ENCODE results near the gene MAMLD1.
"Not testable (repeated sequence)": the region's sequence is repeated elsewhere in the genome, so short reads cannot be mapped to it uniquely, and the experiment has no call there.

MAMLD1 gene

DNA sequence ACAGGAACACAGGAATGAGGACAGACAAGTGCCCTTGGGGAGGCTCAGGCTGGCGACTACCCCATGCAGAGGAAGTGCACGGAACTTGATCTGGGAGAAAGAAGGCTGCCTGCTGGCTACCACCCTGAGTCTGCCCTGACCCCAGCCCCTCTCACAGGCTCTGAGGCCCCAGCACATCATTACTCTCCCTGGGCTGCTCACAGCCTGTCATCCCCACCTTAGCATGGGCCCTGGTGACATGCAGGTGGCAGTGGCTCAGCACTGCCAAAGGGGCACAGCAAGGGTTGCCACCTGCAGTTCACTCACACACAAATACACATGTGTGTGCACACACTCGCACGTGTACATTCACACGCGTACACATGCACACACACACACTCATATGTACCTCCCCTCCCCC, 26.1 kb upstream of the MAMLD1 start:
- no peak for DNase-seq (ENCODE audit: low read depth in 1 of 2, low spot score in 1 of 2)
- TF ChIP-seq JUND (IDR thresholded peaks at IDR 0.05; ENCODE audit: low read depth) = no peak
- in situ Hi-C loops (cut with HindIII; ENCODE audit: low pct_unique_long_range_greater_than_20kb, low sequenced_read_pairs) = no loop called here

DNA sequence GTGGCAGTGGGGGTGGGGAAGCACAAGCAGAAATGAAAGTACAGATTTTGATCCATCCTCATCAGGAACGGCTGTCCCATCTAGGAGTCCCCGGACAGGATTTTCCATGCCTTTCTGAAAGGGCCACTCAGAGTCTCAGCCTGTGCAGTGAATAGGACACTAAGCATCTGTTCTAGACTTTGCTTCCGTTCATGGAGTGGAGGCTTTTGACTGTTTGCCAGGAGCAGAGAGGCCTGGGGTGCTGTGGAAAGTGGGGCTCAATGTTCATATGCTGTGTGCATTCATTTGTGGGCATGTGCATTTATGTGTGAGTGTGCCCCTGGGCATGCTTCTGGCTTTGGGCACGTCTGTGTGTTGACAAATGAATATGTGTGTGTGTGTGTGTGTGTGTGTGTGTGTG, 25.6 kb upstream of the MAMLD1 start:
- DNase-seq (ENCODE audit: low read depth in 1 of 2, low spot score in 1 of 2) = no peak
- TF ChIP-seq JUND (IDR thresholded peaks at IDR 0.05; ENCODE audit: low read depth) = no peak
- in situ Hi-C loops (cut with HindIII; ENCODE audit: low pct_unique_long_range_greater_than_20kb, low sequenced_read_pairs) = no loop called here

DNA sequence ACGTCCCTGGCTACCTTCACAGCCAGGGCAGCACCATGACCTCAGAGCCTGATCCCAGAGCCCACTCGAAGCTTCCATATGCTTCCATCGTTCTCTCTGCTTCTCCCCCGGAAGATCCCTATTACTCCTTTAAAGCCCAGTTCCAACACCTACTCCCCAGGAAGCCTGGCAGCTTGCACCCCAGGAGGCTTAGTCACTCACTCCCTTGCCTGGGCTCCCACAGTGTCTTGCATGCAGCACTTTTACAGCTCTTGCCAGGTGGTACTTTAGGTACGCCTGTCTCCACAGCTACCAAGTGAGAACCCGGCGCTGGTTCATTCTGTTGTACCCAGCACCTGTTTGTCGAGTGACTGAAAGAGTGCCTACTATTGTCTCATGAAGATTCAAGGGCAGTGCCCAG, 24.5 kb upstream of the MAMLD1 start:
- no peak for DNase-seq (ENCODE audit: low read depth in 1 of 2, low spot score in 1 of 2)
- TF ChIP-seq JUND (IDR thresholded peaks at IDR 0.05; ENCODE audit: low read depth) = no peak
- in situ Hi-C loops (cut with HindIII; ENCODE audit: low pct_unique_long_range_greater_than_20kb, low sequenced_read_pairs) = no loop called here

DNA sequence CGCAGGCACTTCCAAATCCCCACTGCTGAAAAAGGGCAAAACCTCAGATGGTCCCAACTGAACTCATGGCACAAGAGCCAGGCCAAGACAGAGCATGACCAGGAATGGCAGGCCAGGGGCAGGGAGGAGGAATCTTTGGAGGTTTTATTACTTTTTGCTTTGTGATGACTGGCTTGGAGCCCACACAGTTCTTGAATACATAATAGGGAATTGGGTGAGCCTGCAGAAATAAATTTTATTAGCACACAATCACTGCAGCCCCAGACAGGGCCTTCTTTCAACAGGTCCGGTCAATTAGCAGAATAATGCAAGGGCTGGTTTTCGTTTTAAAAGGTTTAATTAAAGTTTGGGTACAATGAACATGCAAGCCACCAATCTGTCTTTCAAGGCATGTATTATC, 23.4 kb upstream of the MAMLD1 start:
- in situ Hi-C loops (cut with HindIII; ENCODE audit: low pct_unique_long_range_greater_than_20kb, low sequenced_read_pairs) = no loop called here
- no peak for TF ChIP-seq JUND (IDR thresholded peaks at IDR 0.05; ENCODE audit: low read depth)
- DNase-seq (ENCODE audit: low read depth in 1 of 2, low spot score in 1 of 2) = no peak

DNA sequence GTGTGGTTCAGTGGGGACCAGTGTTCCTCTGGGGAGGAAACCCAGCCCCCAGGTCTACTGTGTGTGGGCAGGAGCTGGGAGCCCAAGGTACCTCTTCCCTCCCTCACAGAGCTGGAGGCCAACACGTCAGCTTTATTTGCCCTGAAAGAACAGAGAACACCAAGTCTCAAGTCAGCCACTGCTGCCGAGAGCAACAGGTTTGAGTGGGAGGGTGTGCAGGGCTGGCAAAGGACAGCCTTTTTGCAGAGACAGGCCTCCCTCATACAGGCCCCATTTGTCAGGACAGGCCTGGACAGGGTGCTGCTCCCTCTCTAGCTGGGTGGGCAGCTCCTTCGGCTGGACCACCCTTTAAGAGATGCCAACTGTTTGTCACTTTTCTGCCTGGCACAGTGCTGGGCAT, 22.8 kb upstream of the MAMLD1 start:
- in situ Hi-C loops (cut with HindIII; ENCODE audit: low pct_unique_long_range_greater_than_20kb, low sequenced_read_pairs); DNase-seq (ENCODE audit: low read depth in 1 of 2, low spot score in 1 of 2): not testable (repeated sequence)

DNA sequence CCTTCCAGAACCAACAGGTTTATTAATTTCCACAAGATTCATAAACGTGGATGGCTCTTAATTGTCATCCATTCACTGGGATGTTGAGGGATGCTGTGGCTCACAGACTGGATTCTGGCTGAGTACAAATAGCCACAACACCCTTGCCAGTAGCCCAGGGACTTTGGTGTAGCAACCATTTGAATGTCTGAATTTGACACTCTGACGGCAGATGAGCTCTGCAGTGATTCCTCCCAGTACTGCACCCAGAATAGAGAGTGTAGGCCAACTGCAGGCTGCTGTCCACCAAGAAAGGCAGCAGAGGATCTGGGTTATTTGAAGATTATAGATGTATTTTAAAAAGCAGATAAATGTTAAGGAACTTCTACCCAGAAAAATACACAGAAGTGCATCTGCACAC, 15.6 kb upstream of the MAMLD1 start:
- TF ChIP-seq JUND (IDR thresholded peaks at IDR 0.05; ENCODE audit: low read depth) = no peak
- in situ Hi-C loops (cut with HindIII; ENCODE audit: low pct_unique_long_range_greater_than_20kb, low sequenced_read_pairs) = no loop called here
- DNase-seq (ENCODE audit: low read depth in 1 of 2, low spot score in 1 of 2) = no peak

DNA sequence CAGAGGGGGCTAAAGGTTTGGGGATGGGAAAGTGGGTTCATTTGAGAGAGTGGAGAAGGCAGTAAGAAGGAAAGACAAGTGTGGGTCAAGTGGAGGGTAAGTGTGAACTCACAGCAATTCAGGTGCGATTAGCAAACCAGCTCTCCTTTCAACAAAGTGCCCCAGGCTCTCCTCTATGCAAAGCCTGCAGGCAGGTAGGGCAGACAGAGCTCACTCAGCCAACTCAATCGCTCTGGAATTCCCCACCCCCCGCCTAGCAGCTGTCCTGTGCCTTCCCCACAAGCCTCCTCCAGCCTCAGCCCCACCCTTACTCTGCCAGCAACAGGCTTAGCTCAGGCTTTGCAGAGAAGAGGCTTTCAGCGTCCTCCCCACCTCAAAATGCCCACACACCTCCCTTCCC, 14.8 kb upstream of the MAMLD1 start:
- DNase-seq (ENCODE audit: low read depth in 1 of 2, low spot score in 1 of 2) = no peak
- no peak for TF ChIP-seq JUND (IDR thresholded peaks at IDR 0.05; ENCODE audit: low read depth)
- in situ Hi-C loops (cut with HindIII; ENCODE audit: low pct_unique_long_range_greater_than_20kb, low sequenced_read_pairs) = no loop called here

DNA sequence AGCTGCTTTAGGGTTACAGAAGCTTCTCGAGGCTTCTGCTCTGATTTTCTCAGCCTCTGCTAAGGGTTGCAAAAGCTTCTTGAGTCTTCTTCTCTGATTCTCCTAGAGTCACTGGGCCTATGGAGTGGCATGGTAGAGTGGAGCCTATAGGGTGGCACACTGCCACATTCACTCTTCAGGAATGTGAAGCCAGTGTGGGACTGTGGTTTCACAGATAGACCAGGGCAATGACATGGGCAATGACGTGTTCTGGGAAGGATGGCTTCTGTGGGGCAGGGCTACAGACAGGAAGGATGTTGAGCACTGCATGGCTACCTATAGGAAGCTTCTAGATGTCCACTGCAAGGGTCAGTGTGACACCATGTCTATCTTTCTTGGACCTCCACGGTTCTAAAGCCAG, 11.0 kb upstream of the MAMLD1 start:
- DNase-seq (ENCODE audit: low read depth in 1 of 2, low spot score in 1 of 2) = no peak
- in situ Hi-C loops (cut with HindIII; ENCODE audit: low pct_unique_long_range_greater_than_20kb, low sequenced_read_pairs) = no loop called here

DNA sequence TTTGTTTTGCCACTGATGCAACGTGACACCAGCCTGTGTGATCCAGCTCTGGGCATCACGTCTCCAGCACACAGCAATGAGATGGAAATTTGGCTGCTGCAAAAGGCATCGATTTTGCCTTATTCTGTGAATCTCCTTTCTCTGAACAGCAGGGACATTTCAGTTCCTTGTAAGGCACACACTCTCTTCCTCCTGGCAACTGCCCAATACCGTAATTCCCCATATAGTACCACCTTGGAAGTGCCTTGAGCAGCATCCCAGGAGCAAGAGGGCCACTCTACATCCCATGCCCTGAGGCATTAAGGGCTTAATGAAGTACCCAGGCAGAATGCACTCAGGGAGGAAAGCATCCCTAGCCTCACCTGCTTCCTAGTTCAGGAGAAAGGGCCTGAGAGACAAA, 10.5 kb upstream of the MAMLD1 start:
- TF ChIP-seq JUND (IDR thresholded peaks at IDR 0.05; ENCODE audit: low read depth) = no peak
- in situ Hi-C loops (cut with HindIII; ENCODE audit: low pct_unique_long_range_greater_than_20kb, low sequenced_read_pairs) = no loop called here
- DNase-seq (ENCODE audit: low read depth in 1 of 2, low spot score in 1 of 2) = peak in 1 of 2 experiments; percentile 45

More for the DNA sequence above, 11.0 kb upstream of the MAMLD1 start:
- no peak for TF ChIP-seq JUND (IDR thresholded peaks at IDR 0.05; ENCODE audit: low read depth)

DNA sequence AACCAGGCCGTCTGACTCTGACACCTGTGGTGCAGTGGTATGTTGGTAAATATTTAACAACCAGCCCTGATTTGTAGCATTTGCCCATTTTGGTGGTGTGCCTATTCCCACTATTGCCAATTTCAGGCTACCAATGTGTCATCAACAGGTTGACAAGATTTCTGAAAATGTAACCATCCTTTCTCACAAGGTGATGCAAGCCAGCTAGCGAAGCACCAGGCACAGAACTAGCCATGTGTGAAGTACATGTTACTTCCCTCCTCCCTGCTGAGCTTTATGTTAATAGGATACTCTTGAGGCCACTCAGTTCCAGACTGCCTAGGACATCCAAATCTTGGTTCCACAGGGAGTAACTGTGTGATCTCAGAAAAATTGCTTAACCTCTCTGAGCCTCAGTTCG, 7.2 kb upstream of the MAMLD1 start:
- in situ Hi-C loops (cut with HindIII; ENCODE audit: low pct_unique_long_range_greater_than_20kb, low sequenced_read_pairs) = no loop called here
- TF ChIP-seq JUND (IDR thresholded peaks at IDR 0.05; ENCODE audit: low read depth) = no peak
- DNase-seq (ENCODE audit: low read depth in 1 of 2, low spot score in 1 of 2) = no peak

DNA sequence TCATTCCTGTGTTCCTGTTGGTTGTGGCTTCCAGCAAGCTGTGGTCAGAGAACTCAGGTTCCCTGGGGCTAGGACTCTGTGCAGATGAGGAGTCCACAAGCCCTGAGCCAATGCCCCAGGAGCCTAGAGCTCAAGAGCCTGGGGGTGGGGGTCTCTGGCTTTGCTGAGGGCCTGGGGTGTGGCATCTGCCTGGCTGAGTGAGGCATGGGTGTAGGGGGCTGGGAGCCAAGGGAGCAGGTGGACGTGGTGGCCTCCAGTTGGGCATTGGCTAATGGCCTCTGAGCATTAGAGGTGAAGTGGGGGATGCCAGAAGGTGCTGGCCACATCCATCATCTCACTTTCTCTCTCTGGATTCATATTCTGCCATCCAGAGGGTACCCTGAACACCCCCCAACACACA, 5.3 kb upstream of the MAMLD1 start:
- no peak for DNase-seq (ENCODE audit: low read depth in 1 of 2, low spot score in 1 of 2)
- TF ChIP-seq JUND (IDR thresholded peaks at IDR 0.05; ENCODE audit: low read depth) = no peak
- in situ Hi-C loops (cut with HindIII; ENCODE audit: low pct_unique_long_range_greater_than_20kb, low sequenced_read_pairs) = no loop called here

DNA sequence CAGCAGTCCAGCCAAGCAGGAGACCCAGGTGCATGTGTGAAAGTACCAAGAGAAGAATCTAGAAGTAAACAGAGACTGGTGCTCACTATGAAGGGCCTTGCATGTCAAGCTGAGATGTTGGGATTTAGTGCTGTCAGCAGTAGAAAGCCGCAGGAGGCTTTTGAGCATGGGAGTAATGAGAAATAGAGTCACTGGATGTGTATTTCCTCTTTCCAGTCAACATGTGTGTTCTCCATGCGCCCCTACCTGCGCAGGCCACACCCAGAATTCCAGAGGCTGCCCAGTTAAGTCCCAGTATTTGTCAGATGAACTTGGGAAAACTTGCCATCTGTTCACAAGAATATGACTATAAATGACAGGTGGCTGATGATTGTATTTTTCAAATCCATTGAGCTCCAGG, 4.5 kb upstream of the MAMLD1 start:
- in situ Hi-C loops (cut with HindIII; ENCODE audit: low pct_unique_long_range_greater_than_20kb, low sequenced_read_pairs) = no loop called here
- no peak for TF ChIP-seq JUND (IDR thresholded peaks at IDR 0.05; ENCODE audit: low read depth)
- DNase-seq (ENCODE audit: low read depth in 1 of 2, low spot score in 1 of 2) = no peak

DNA sequence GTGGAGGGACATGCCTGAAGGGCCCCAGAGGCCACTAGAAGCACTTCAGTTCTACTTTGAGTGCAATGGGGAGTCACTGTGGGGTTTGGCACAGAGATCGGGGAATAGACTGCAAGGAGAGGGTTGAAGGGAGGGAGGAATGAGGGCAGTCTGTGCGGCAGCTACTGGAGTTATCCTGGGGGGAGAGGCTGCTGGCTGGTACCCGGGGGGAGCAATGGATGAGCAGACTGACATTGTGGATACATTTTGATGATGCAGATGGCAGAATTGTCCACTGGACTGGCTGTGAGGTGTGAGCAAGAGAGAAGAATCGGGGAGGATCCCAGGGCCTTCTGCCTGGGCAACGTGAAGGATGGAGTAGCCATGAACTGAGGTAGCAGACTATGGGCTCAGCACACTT, 2.8 kb upstream of the MAMLD1 start:
- in situ Hi-C loops (cut with HindIII; ENCODE audit: low pct_unique_long_range_greater_than_20kb, low sequenced_read_pairs) = no loop called here
- TF ChIP-seq JUND (IDR thresholded peaks at IDR 0.05; ENCODE audit: low read depth) = no peak
- no peak for DNase-seq (ENCODE audit: low read depth in 1 of 2, low spot score in 1 of 2)

DNA sequence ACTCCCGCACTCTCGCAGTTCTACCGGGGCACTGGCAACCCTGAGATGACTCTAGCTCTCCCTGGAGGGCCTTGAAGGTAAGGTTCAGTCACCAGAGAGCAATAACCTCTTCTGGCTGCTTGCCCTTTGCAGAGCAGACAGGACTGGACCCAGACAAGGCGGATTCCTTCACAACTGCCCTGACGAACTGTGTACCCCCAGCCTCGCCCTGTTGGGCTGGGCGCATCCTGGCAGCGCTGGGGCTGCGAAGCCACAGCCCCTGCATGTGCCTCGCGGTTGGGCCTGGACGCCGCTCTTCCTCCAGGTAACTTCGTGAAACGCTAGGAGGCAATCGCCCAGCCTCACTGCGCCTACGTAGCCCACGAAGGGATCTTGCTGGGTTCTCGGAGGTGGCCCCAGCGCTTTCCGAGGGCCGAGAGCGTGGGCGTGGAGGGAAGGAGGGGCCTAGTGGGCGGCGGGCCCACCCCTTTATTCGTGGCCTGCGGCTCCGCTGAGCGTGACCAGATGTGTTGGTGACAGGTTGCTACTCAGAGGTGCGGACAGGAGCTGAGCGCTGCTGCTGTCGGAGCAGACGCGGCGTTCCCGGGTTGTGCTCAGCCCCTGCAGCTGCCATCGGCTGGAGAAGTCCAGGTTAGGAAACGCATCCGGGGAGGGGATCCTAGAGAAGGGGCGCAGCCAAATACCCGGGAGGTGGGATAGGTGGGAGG, 1.9 kb upstream of the MAMLD1 start:
- peak in 1 of 2 experiments; percentile 5 for DNase-seq (ENCODE audit: low read depth in 1 of 2, low spot score in 1 of 2)
- in situ Hi-C loops (cut with HindIII; ENCODE audit: low pct_unique_long_range_greater_than_20kb, low sequenced_read_pairs) = no loop called here
- no peak for TF ChIP-seq JUND (IDR thresholded peaks at IDR 0.05; ENCODE audit: low read depth)
